K562 (cell line): ENCODE results near the gene S100A6. TPM values are rescaled to one million over a fixed set of nuclear protein-coding genes. Genes with fewer than 3 reads are reported as not detected.

Source experiments
- CXXC5 ChIP-seq: fragments of 250-450 bp; sonication (Bioruptor Pico); IDR thresholded peaks from 2 replicates; pipeline ENCODE4 v1.8.0; 2022; ENCODE audit warnings: inconsistent platforms, mild to moderate bottlenecking, moderate library complexity
- ETS2 ChIP-seq: IDR thresholded peaks from 2 replicates; pipeline ENCODE4 v1.6.1; 2016; ENCODE audit warnings: borderline replicate concordance, missing genetic modification characterization, mild to moderate bottlenecking, moderate library complexity, missing compliant biosample characterization; ENCODE audit not compliant: poor library complexity, severe bottlenecking
- FOXK2 ChIP-seq, 2 experiments: fragments of 450-650 bp; IDR thresholded peaks in 1 of 2; conservative IDR thresholded peaks in 1 of 2; 2 replicates each; pipeline ENCODE4 v1.6.1; 2016; ENCODE audit warnings: low read depth in 2 of 2, mild to moderate bottlenecking in 1 of 2
- HCFC1 ChIP-seq: IDR thresholded peaks from 2 replicates; pipeline ENCODE4 v1.6.1; 2012; ENCODE audit warnings: low read depth, low read length, improper control_type of control experiment
- NKRF ChIP-seq: fragments of 450-650 bp; IDR thresholded peaks from 2 replicates; pipeline ENCODE4 v1.6.1; 2016; ENCODE audit warnings: borderline replicate concordance
- PCBP1 ChIP-seq: fragments of 200-400 bp; formaldehyde crosslinking; IDR thresholded peaks from 2 replicates; pipeline ENCODE4 v1.6.1; 2018; ENCODE audit warnings: mild to moderate bottlenecking, low read depth, low read length; ENCODE audit not compliant: poor library complexity, severe bottlenecking
- PCBP2 ChIP-seq: fragments of 200-400 bp; formaldehyde crosslinking; IDR thresholded peaks from 2 replicates; pipeline ENCODE4 v1.6.1; 2018; ENCODE audit warnings: low read length, low read depth, mild to moderate bottlenecking, moderate library complexity; ENCODE audit not compliant: poor library complexity, severe bottlenecking
- PHF20 ChIP-seq: fragments of 450-650 bp; IDR thresholded peaks from 2 replicates; pipeline ENCODE4 v1.6.1; 2018; ENCODE audit not compliant: partially characterized antibody
- SRSF3 ChIP-seq: fragments of 200-400 bp; formaldehyde crosslinking; IDR thresholded peaks from 2 replicates; pipeline ENCODE4 v1.6.1; 2016; ENCODE audit warnings: mild to moderate bottlenecking, low read length, moderate library complexity; ENCODE audit not compliant: insufficient read depth
- XRCC3 ChIP-seq: fragments of 450-650 bp; IDR thresholded peaks from 2 replicates; pipeline ENCODE4 v1.6.1; 2017; ENCODE audit warnings: mild to moderate bottlenecking, moderate library complexity
- ZFP36 ChIP-seq: fragments of 150-350 bp; IDR thresholded peaks from 2 replicates; pipeline ENCODE4 v1.6.1; 2018; ENCODE audit warnings: low read length, low read depth; ENCODE audit not compliant: partially characterized antibody
- ZNF253 ChIP-seq: fragments of 250-450 bp; sonication (Bioruptor Pico); conservative IDR thresholded peaks from 2 replicates; pipeline ENCODE4 v1.6.1; 2021; ENCODE audit warnings: mild to moderate bottlenecking
- ZNF507 ChIP-seq: conservative IDR thresholded peaks from 2 replicates; pipeline ENCODE4 v1.6.1; 2017; ENCODE audit warnings: missing genetic modification characterization, missing compliant biosample characterization
- ZNF589 ChIP-seq: fragments of 200-800 bp; sonication (Bioruptor generic); IDR thresholded peaks from 2 replicates; pipeline ENCODE4 v1.6.1; 2016; ENCODE audit warnings: low read depth, missing genetic modification characterization, missing compliant biosample characterization
- polyA plus RNA-seq, 8 experiments: library from polyadenylated mRNA; depleted of rRNA in 4 of 8; stranded (reverse) in 5 of 8; unstranded in 3 of 8; fragments of >200 nt; fragmentation: Nextera tagmentation in 2 of 8; fragmentation: Illumina TruSeq in 1 of 8; extraction: Ambion mirVana in 2 of 8; extraction: Trizol in 1 of 8; gene quantifications; 2 replicates each; pipeline versions ENCODE4 v1.2.1 to v1.2.3, GENCODE V29; 2011 to 2014; ENCODE audit warnings: inconsistent platforms in 1 of 8, missing spikeins in 1 of 8
- total RNA-seq, 7 experiments: library from RNA; depleted of rRNA in 6 of 7; stranded (reverse); fragments of >200 nt in 6 of 7; fragmentation: Illumina TruSeq in 2 of 7; extraction: Trizol in 2 of 7; gene quantifications; 2 replicates each; pipeline versions ENCODE4 v1.2.1 to v1.2.3, GENCODE V29; 2011 to 2021; ENCODE audit warnings: low replicate concordance in 1 of 7
- TF ChIP-seq, protein P1 (sequence below): fragments of 250-450 bp; sonication (Bioruptor Pico); IDR thresholded peaks from 2 replicates; pipeline ENCODE4 v1.6.1; 2021; ENCODE audit warnings: mild to moderate bottlenecking
- TF ChIP-seq, protein P2 (sequence below), 2 experiments: IDR thresholded peaks in 1 of 2; conservative IDR thresholded peaks in 1 of 2; 2 replicates each; pipeline ENCODE4 v1.6.1; 2016; ENCODE audit warnings: low read depth in 2 of 2, mild to moderate bottlenecking in 1 of 2, missing compliant biosample characterization in 1 of 2, missing genetic modification characterization in 1 of 2, moderate library complexity in 1 of 2
- TF ChIP-seq, protein P3 (sequence below): IDR thresholded peaks from 3 replicates; pipeline ENCODE4 v1.6.1; 2011; ENCODE audit warnings: borderline replicate concordance, mild to moderate bottlenecking, moderate library complexity; ENCODE audit not compliant: insufficient read length; ENCODE audit errors: extremely low read depth

Gene S100A6
- total and polyA plus RNA-seq, 9 of the 15 experiments (the other 6 are each of a cell fraction or from before 2014, with no cell fraction given): 9.8 to 66.5 (median 23.2) TPM

DNA sequence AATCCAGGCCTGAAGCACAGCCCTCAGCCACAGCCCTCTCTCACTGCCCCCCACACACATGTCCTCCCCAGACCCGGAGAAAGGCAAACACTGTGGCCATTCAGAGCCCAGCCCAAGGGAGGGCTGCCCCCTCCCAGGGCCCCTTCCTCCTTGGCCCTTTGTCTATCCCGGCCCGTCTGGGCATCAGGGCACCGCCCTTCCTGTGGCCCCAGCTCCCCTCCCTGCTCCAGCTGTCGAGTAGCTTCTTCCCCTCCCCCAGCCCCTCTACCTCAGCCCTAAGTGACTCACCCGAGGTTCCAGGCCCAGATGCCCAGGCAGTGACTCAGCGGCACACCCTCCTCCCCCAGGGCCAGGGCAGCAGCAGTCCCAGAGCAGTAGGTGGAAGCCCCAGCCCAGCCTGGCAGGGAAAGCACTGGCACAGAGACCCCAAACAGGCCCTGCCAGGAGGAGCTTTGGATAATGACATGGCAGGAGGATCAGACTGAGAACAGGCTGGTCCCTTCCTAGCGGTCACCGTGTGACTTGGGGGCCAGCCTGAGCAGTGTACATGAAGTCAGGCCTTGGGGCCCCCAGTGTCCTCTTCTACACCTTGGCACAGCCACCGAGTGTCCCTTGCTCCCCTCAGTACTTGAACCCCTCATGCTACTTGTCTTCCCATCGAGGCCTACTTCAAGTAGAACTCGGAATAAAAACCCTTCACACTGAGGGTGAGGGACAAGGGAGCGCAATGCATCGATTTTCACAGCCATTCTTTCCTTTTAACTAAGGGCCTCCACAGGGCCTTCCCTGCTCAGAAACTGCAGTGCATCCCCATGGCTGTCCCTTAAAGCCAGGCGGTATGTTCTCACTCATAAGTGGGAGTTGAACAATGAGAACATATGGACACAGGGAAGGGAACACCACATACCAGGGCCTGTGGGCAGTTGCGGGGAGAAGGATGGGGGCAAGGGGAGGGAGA, 30.9 kb upstream of the S100A6 start (continued):
- no peak for TF ChIP-seq PCBP1
- TF ChIP-seq XRCC3: no peak
- no peak for TF ChIP-seq SRSF3
- TF ChIP-seq, protein P1, sequence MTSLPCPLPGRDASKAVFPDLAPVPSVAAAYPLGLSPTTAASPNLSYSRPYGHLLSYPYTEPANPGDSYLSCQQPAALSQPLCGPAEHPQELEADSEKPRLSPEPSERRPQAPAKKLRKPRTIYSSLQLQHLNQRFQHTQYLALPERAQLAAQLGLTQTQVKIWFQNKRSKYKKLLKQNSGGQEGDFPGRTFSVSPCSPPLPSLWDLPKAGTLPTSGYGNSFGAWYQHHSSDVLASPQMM (CRISPR knock-in tag): no peak
- peak; percentile 31 for TF ChIP-seq PHF20
- TF ChIP-seq ZFP36: peak; percentile 2
- TF ChIP-seq, protein P2, sequence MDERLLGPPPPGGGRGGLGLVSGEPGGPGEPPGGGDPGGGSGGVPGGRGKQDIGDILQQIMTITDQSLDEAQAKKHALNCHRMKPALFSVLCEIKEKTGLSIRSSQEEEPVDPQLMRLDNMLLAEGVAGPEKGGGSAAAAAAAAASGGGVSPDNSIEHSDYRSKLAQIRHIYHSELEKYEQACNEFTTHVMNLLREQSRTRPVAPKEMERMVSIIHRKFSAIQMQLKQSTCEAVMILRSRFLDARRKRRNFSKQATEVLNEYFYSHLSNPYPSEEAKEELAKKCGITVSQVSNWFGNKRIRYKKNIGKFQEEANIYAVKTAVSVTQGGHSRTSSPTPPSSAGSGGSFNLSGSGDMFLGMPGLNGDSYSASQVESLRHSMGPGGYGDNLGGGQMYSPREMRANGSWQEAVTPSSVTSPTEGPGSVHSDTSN (CRISPR knock-in tag; IDR thresholded peaks at IDR 0.05; ENCODE audit: low read depth): no peak
- TF ChIP-seq, protein P2 (tag; conservative IDR thresholded peaks at IDR 0.05; ENCODE audit: low read depth): no peak
- no peak for TF ChIP-seq NKRF
- no peak for TF ChIP-seq ETS2 (tag)
- TF ChIP-seq ZNF253: no peak
- TF ChIP-seq PCBP2: no peak
- TF ChIP-seq CXXC5 (CRISPR knock-in tag): peak; percentile 60
- TF ChIP-seq, protein P3, sequence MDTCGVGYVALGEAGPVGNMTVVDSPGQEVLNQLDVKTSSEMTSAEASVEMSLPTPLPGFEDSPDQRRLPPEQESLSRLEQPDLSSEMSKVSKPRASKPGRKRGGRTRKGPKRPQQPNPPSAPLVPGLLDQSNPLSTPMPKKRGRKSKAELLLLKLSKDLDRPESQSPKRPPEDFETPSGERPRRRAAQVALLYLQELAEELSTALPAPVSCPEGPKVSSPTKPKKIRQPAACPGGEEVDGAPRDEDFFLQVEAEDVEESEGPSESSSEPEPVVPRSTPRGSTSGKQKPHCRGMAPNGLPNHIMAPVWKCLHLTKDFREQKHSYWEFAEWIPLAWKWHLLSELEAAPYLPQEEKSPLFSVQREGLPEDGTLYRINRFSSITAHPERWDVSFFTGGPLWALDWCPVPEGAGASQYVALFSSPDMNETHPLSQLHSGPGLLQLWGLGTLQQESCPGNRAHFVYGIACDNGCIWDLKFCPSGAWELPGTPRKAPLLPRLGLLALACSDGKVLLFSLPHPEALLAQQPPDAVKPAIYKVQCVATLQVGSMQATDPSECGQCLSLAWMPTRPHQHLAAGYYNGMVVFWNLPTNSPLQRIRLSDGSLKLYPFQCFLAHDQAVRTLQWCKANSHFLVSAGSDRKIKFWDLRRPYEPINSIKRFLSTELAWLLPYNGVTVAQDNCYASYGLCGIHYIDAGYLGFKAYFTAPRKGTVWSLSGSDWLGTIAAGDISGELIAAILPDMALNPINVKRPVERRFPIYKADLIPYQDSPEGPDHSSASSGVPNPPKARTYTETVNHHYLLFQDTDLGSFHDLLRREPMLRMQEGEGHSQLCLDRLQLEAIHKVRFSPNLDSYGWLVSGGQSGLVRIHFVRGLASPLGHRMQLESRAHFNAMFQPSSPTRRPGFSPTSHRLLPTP: no peak
- peak; percentile 87 for TF ChIP-seq ZNF589 (CRISPR knock-in tag)
- no peak for TF ChIP-seq ZNF507 (tag)
- TF ChIP-seq HCFC1: no peak
- 0 out of 4 replicates have a peak, but pooled peaks of 1 of the 2 experiments have one; percentile 34 for TF ChIP-seq FOXK2 (conservative IDR thresholded peaks at IDR 0.05 in 1 of 2, IDR thresholded peaks at IDR 0.05 in 1 of 2; ENCODE audit: low read depth in 2 of 2)
